Gastroesophageal sphincter (tissue), 3 donors: Measurements from ENCODE around the gene SLFN11.

Experiments
- EP300 ChIP-seq: sonication (generic); formaldehyde crosslinking; IDR thresholded peaks from one replicate; pipeline ENCODE4 v1.6.1; 2017; ENCODE audit warnings: antibody characterized with exemption, mild to moderate bottlenecking
- POLR2AphosphoS5 ChIP-seq: sonication (generic); formaldehyde crosslinking; IDR thresholded peaks from one replicate; pipeline ENCODE4 v1.6.1; 2017; ENCODE audit warnings: antibody characterized with exemption
- TF ChIP-seq, protein P1 (sequence below), 4 experiments: fragments of 200-600 bp in 2 of 4; fragments of 450-650 bp in 2 of 4; sonication (generic) in 1 of 4; IDR thresholded peaks; one replicate each; pipeline ENCODE4 v1.5.1; 2017 to 2019; ENCODE audit warnings: antibody characterized with exemption in 4 of 4, mild to moderate bottlenecking in 2 of 4, moderate library complexity in 2 of 4

GRCh38 chr17:35390156-35390555 lies 16.7 kb upstream of the SLFN11 start:
- TF ChIP-seq, protein P1, sequence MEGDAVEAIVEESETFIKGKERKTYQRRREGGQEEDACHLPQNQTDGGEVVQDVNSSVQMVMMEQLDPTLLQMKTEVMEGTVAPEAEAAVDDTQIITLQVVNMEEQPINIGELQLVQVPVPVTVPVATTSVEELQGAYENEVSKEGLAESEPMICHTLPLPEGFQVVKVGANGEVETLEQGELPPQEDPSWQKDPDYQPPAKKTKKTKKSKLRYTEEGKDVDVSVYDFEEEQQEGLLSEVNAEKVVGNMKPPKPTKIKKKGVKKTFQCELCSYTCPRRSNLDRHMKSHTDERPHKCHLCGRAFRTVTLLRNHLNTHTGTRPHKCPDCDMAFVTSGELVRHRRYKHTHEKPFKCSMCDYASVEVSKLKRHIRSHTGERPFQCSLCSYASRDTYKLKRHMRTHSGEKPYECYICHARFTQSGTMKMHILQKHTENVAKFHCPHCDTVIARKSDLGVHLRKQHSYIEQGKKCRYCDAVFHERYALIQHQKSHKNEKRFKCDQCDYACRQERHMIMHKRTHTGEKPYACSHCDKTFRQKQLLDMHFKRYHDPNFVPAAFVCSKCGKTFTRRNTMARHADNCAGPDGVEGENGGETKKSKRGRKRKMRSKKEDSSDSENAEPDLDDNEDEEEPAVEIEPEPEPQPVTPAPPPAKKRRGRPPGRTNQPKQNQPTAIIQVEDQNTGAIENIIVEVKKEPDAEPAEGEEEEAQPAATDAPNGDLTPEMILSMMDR (IDR thresholded peaks at IDR 0.05) = no peak
- no peak for TF ChIP-seq POLR2AphosphoS5
- TF ChIP-seq EP300 = no peak
